ENCODE measurements around the gene APP.

The APP gene

DNA sequence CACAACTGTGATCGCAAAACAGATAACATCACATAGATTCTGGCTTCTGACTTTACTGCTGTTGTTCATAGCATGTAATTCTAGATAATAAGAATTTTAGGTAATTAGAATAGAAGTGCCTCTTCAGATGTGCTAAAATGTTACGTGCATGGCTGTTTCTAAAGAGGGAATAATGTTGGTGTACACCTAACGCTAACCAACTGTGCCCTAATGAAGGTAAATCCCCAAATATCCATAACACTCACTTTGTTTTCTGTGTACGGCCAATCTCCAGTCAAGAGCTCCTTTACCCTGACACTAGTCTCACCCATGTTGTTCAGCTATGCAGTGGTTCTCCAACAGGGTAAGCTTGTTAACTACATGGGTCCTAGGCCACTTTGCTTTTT, 44.4 kb downstream of the APP start:
- no peak for DNase-seq (ENCODE audit: low read depth)

DNA sequence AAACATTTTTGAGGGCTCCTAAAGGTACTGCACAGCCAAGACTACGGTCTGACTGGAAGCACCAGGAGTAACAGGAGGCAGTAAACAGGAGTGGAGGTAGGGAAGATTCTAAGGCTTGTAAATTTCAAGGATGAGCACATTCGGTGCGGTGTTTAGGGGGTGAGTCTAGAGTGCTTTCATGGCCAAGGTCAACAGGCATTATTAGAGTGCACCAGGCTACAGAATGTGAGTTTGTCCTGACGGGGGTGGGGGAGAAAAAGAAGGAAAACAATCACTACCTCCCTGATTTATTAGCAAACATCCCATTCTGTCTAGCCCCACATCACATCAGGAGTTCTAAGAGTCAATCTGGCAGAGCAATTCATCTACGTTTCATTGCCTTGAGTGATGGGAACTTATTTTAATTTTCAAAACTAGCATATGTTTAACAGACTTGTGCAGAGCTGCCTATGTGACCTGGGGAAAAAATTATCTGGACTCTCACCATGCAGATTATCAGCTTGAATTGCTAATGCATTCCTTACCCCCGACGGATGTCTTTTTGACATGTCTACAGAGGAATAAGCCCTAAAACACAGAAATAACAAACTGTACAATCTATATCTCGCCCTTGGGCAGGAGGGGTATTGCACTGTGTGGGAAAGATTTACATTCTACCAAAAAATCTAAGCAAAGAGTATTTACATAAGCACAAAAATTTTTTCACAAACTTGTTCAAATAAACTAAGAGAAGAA, 45.0 kb downstream of the APP start:
- DNase-seq (ENCODE audit: low read depth): no peak

DNA sequence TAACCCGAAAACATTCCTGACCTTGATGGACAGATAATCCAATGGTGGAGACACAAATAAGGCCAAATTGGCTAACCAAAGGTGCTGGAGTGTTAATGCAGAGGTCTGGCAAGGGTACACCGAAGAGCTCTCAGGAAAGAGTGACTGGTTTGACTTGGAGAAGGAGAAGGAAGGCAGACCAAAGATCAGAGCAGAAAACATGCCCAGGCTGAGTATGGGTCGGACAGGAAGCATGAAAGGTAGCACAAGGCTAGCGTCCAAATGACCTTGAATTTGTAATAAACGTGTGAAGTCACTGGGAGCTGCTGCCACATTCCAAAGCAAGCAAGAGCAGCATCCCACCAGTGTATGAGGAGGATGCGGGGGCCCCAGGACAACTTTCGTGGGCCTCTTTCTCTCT, 45.7 kb downstream of the APP start:
- no peak for DNase-seq (ENCODE audit: low read depth)

DNA sequence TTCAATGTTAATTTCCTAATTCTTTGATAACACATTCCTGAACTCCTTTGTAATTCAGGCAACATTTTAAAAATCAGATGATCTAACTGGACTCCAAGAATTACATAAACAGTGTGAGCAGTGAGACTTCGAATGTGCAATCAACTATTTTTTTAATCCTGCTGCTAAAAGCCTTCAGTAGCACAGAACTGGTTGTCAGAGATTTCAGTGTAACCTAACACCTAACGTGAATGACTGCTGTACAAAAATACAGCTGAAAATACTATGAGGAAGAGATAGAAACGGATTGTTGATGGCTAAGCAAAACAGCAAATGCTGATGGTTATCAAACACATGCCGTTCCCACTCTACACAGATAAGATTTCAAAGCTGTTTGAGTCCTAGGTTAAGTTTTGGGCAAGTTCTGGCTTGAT, 46.1 kb downstream of the APP start:
- DNase-seq (ENCODE audit: low read depth): no peak

DNA sequence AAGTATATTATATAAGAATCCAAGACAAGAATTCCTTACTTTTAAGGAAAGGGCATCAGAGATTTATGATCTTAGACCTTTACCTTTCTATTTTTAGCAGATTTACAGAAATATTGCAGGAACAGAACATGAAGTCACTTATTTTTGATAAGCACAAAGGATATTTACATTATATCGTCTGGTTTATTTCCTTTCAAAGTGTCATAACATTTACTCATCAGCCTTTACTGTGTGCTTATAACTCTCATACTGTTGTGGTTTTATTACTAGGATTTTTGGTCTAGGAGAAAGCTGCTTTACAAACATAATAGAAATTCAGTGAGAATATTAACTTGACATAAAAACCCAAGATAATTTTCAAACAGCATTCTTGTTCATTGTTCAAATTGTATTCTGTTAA, 47.6 kb downstream of the APP start:
- no peak for DNase-seq (ENCODE audit: low read depth)

DNA sequence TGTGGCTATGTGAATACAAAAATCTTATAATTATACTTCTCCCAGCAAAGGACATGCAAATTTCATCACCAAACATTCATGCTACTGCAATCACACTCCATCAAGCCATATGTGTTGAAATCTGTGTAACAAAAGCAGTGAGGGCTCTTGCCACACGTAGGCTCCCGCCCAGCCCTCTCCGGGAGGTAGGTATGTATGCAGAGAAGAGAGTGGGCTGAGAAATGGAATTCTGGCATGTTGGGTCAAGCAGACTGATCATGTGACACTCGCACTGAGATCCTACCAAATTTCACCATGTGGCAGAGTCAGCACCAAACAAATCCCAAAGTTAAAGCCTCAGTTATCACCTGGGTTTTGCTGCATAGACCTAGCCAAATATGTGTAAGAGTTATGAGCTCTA, 49.7 kb downstream of the APP start:
- DNase-seq (ENCODE audit: low read depth): no peak

DNA sequence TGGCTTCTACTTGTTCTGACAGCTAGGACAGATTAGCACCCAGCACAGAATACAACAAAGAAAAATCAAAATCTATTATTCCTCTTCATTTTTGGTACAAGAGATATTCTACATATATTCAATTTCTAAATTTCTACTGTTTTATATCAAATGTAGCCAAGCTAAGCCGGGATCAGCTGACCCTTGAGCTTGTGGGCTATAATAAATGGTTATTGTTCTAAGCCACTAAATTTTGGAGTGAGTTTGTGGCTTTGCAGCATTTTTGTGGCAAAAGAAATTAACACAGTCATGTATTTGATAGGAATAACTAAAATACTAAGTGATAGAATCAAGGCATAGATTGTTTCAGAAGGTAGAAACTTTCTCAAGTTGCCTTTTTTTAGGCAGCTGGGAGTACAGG, 50.7 kb downstream of the APP start:
- no peak for DNase-seq (ENCODE audit: low read depth)

DNA sequence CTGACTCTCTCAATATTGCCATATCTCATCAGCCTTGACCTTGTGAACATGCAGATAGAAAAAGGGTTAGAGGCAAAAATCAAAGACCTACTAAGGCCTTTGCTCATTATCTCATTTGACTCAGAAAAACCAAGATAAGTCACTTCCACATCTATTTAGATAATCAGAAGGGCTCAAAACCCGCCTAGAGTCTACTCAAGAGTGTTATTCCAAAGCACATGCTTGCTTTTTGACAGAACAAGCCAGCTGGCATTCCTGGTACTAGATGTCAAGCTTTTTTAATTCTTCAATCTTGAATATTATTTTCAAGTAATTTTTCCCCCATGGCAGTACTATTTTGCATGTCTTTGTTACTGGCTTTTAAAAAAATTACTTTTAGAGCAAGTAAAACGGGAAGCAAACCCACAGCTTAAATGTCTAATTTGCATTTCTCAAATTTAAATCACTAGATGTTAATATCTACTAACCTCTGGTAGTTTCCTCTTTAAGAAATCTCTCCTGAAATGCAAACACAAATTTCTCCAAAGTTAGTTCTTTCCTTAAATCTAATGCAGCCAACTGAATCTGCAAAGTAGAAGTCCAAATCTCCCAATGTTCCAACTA, 51.5 kb downstream of the APP start:
- no peak for DNase-seq (ENCODE audit: low read depth)

DNA sequence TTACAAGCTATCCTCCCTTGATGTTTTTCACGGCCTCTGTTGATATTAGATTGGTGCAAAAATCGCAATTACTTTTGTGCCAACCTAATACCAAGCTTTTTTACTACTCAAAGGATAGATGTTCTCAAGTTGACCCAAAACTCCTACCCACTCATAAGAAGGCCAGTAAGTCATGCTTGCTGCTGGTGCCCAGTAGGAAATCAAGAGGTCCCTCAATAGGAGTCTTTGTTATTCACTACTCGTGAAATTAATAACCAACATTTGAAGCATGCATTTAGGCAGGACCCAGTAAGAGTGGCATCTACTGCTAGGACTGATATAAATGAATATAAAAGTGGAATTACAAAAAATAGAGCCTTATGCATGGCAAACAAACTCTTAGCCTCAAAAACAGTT, 52.6 kb downstream of the APP start:
- no peak for DNase-seq (ENCODE audit: low read depth)

DNA sequence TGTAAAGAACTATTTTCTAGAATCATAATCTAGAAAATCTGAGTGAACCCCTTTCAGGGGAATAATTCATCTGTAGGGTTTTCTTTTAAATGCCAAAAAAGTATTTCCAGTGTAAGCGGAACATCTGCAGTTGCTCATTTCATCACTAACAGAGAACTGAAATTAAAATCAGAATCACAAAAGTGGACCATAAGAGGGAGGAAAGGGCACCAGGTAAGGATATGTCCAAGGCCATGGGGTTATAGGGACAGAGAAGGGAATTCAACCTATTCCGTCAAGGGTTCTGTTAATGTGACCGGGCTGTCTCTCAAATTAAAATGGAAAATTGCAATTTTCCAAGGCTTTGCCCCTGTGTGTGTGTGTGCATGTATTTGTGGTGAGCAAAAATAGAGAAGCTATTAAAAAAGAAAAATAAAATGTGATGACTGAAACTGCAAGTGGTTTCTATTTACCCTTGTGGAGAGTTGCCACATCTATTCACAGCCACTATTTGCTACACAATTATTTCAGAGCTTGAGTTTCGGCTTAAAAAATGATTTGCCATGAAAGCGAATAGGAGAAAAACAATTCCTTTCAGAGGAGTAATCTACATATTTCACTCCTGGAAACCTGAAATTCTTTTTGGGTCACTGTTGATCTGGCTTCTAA, 53.1 kb downstream of the APP start:
- DNase-seq (ENCODE audit: low read depth): peak; percentile 48

DNA sequence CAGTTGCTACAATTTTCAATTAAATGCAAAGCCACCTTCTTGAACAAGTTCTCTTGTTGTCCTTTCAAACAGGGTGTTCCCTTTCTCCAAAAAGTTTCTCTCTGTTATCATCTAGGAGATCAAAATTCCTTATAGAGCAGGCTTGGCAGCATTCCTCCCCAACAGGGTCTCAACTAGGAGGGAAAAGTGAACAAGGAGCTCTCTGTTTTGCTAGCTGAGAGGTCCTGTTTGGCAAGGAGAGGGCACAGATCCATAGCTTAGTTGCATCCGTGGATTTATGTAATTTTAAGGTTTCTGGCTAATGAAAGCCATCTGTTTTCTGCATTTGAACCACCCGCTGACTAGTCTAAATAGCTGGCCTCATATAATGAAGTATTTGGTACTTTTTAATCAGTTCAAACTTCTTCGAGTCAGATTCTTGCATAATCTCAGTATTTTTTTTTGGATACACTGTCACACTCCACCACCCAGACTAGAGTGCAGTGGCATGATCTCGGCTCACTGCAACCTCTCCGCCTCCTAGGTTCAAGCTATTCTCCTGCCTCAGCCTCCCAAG, 54.0 kb downstream of the APP start:
- DNase-seq (ENCODE audit: low read depth): peak; percentile 69

DNA sequence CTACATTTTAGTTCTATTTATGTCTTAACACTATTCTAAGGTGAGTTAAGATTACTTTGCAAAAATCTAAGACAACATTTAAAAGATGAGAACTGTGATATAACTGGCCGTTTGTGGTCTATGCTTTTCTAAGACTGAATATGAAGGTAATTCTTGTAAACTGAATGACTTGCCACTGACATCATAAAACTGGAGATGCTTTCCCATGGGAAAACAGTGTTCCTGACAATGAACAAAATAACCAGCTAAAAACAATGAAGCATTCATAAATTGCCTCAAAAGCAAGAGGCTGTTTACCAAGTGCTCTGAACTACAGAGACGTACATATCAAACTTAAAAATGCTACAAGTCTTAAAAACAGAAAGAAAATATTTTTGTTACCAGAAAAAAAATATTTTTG, 54.7 kb downstream of the APP start:
- peak; percentile 69 for DNase-seq (ENCODE audit: low read depth)

DNA sequence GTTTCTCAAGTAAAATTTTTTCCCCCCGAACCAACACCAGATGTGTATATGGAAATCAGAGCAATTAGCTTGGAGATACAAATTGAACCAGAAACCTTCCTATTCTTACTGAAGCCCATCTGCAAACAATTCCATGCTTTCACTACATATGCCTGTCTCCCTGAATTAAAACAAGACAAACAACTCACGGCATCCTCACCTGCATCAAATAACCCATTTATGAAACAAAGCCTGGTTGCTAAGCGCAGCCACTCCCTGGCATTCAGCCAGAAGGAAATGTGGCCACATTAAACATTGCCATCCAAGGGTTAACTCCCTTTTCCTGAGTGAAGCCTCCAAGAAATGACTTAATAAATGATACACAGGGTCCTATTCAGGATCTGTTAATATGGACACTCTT, 55.3 kb downstream of the APP start:
- DNase-seq (ENCODE audit: low read depth): no peak

DNA sequence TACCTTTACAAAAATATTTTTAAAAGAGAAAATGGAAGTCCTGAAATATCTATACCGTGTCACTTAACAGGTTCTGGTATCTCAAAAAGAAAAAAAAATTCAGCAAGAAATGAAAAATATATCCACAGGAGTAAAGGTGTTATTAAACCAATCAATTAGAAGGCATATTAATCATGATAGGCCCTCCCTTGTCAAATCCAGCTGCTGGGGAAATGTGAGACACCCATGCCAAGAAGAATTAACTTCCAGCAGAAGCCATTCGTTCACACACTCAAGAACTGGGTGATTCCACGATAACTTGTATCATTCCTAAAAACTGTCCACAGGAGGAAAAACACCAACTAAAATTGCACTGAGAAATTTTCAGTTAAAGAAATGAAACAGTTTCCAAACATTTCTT, 57.6 kb downstream of the APP start:
- DNase-seq (ENCODE audit: low read depth): no peak

DNA sequence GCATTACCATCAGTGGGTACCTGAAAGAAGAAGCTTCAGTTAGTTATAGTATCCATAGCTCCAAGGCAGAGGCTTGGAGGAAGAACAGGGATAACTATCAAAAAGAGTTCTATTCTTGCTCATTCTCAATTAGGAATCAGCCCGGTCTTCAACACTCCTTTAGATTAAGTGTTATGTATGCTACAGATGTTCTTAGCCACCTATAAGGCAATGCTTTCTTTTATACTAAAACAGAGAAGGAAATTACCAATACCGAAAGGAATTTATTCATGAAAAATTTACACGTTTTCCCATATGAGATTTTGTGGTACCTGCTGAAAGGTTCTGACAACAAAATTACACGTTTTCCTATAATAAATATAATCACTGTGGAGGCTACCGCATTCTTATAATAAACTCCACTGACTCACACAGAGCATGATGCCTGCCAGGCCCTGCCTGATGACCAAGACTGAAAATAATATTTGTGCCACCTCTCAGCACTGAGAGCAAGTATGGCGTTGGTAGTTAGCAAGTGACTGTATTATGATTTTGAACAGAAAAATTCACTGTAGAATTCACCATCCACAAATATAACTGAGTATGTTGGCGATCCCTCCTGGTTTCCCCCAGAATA, 58.3 kb downstream of the APP start:
- no peak for DNase-seq (ENCODE audit: low read depth)

DNA sequence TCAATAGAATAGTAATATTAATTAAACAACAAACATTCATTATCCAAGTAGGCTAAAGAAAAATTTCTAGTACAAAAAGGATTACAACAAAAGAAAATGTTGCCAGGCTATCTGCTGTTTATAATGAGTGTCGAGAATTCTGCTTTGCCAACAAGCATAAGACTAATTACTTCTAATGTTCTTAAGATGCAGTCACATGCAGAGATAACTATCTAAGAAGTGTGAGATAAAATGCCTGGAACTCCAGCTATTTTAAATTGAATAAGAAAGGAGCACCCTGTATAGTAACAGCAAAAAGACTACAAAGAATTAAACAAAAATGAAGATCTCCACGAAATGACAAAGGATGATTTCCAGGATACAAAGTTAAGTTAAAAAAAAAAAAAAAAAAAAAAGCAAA, 59.9 kb downstream of the APP start:
- no peak for DNase-seq (ENCODE audit: low read depth)

DNA sequence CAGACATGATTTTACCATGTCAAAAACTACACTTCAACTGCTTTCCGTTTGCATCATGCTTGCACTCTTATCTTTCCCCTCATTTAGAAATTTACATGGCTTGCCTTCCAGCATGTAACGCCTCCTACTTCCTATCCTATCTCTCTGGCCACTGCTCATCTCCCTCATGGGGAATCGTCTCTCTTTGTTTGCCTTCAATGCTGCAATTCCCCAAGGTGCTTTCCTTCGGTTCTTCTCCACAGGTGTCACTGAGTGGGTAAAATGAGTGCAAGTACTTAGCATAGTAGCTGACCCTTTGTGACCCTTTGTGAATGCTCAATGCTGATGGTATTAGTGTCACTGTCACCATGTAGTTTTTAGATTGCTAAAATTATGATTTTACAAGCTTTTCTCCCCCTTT, 63.1 kb downstream of the APP start:
- no peak for DNase-seq (ENCODE audit: low read depth)

DNA sequence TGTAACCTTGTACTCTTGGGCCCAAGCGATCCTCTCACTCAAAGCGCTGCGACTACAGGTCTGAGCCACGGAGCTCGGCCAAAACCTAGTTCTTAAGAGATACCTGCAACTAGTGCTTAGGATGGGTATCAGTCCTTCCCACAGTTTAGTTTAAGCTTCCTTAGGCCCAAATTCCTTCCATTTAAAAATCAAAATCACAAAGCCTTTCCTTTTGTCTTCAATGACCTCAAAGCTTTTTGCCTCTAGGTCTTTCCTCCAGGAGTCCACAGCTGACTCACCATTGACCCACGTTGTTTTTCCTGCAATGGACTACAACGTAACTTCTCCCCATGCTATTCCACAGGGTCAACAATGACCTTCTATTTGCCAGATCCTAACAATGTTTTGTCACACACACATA, 64.0 kb downstream of the APP start:
- no peak for DNase-seq (ENCODE audit: low read depth)

DNA sequence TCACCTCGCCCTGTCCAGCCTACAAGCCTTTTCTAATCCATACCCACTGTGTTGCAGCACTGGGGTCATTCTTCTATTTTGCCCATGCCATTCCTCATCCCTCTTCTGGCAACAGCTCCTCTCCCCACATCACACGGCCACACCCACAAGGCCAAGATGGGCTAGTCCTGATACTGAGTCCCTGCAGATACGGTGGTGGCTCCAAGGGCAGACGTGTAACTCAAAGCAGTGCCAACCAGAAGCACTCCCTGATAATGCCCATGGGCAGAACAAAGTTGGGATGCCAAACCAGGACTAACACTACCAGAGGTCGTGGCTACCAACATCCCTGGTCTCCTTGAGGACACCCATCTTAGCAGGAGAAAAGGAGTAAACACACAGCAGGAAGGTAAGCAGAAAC, 64.8 kb downstream of the APP start:
- DNase-seq (ENCODE audit: low read depth): no peak

DNA sequence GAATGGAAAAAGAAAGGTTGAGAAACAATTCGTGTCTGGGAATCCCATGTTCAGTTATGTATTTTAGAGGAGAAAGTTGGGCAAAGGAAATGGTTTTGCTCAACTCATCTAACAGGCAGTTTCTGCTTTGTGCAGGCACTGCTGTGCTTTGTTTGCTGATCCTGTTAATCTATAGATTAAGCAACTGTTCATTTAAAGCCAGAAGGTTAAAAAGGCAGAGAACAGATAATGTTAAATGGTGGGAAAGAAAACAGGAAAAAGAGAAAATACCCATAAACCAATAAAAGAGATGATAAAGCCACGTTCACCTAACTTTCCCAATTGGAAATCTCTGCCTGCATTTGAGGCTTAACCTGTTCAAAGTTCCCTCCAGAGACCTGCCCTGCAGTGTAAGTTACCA, 70.0 kb downstream of the APP start:
- DNase-seq (ENCODE audit: low read depth): no peak

DNA sequence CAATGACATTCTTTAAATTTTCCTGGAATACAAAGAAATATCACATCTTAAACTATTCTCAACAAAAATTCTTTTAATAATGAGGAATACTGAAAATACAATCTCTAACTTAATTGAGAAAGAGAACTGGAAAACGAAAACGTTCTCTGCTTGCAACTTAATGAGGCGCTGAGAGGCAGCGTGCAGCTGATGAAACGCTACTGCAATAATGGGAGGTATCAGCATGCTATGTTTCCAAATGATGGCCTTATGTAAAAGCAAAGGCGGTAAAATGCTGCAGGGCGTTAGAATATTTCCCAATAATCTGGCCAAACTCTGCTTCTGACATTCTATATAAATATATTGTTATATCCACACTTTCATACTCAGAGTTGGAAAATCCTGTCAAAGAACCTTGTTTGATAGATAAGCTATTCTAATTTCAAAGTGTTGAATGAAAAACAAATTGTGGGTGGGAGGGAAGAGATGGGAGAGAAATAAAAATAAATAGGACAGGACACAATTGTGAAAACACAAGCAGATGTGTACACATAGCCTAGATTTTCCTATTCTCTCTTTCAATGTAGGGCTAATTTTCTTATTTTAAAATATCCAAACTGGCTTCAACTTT, 70.9 kb downstream of the APP start:
- DNase-seq (ENCODE audit: low read depth): no peak

DNA sequence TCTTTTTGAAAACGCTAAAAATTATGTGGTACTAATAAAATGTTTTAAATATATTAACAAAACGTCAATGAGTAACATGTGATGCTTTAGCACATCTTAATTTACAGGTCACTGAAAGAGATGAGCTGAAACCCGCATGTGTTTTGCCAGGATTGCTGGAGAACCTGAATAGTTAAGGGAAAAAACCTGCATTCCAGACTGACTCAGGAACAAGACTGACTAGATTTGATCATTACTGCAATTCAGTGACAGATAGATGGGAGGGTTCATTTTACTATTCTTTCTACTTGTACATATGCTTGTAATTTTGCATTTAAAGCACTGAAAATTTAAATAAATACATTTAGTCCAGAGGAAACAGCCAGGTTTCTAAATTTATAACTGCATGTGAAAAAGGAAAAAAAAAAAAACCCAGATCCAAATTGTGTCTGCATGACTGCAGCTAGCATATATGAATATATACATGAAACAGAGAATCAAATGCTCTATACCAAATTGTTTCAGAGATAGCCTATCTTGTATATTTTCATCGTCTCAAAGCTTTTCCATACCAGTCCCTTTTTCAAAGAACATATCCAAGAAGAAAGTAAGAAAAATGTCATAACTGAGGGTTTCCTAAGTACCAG, 71.7 kb downstream of the APP start:
- no peak for DNase-seq (ENCODE audit: low read depth)
